ENCODE data around the gene POLDIP2. TPM values are rescaled to one million over a fixed set of nuclear protein-coding genes. Genes with fewer than 3 reads are reported as not detected.

Gene POLDIP2
- total and polyA plus RNA-seq, 9 of the 15 experiments (the other 6 are each of a cell fraction or from before 2014, with no cell fraction given), result 22.0 to 137 (median 104) TPM

- no peaks in the 10 kb centered on the region for H3K36me3 ChIP-seq (ENCODE audit: control insufficient read depth, insufficient read depth, low read length)
- in situ Hi-C loops (cut with MboI) (no loop called here), intact Hi-C loops (cut with micrococcal nuclease) (no loop called here)
- no peak overlapping the region for H3K27ac ChIP-seq (ENCODE audit: extremely low read depth, low read depth, low read length)
- H3K9me1 ChIP-seq (ENCODE audit: control insufficient read depth, insufficient read depth, low read length), result no peaks in the 10 kb centered on the region
- FAIRE-seq, result no peak
- no peaks in the 10 kb centered on the region for H3K9me3 ChIP-seq (replicated peaks; ENCODE audit: control insufficient read depth, insufficient read depth, low read depth, low read length)
- H3K27me3 ChIP-seq (ENCODE audit: control insufficient read depth in 2 of 2, insufficient read depth in 2 of 2, low read length in 2 of 2), result peaks cover 0 to 12% of the 10 kb centered on the region in 2 experiments; a peak in 2 of 5 replicates
- no peak overlapping the region for H3K4me2 ChIP-seq (ENCODE audit: insufficient read depth, low read length)
- no peak overlapping the region for H3K4me3 ChIP-seq
- H3K9ac ChIP-seq (ENCODE audit: insufficient read depth in 1 of 2, low read depth in 2 of 2, low read length in 2 of 2), result no peak overlapping the region
- peak in 1 of 4 experiments; percentile 38 for DNase-seq (ENCODE audit: extremely low read depth in 1 of 4, low spot score in 3 of 4)
- 0 out of 2 replicates have a peak, but pooled peaks have one; percentile 27 for TF ChIP-seq L3MBTL2 (IDR thresholded peaks at IDR 0.05)
- peak in 1 of 3 experiments; percentile 18 for TF ChIP-seq YY1 (IDR thresholded peaks at IDR 0.05; ENCODE audit: borderline replicate concordance in 1 of 3, control insufficient read depth in 1 of 3, extremely low read depth in 1 of 3, insufficient read depth in 3 of 3, insufficient read length in 1 of 3, insufficient replicate concordance in 2 of 3, low read depth in 1 of 3, low read length in 2 of 3)
- TF ChIP-seq MYC (IDR thresholded peaks at IDR 0.05; ENCODE audit: low read depth, low read length), result 0 out of 2 replicates have a peak, but pooled peaks have one; percentile 35
- no peak for TF ChIP-seq MYC (CRISPR knock-in tag; IDR thresholded peaks at IDR 0.05; ENCODE audit: borderline replicate concordance, low read depth)
- no peak for TF ChIP-seq MAFK (IDR thresholded peaks at IDR 0.05; ENCODE audit: low read length)
- TF ChIP-seq, protein P1, sequence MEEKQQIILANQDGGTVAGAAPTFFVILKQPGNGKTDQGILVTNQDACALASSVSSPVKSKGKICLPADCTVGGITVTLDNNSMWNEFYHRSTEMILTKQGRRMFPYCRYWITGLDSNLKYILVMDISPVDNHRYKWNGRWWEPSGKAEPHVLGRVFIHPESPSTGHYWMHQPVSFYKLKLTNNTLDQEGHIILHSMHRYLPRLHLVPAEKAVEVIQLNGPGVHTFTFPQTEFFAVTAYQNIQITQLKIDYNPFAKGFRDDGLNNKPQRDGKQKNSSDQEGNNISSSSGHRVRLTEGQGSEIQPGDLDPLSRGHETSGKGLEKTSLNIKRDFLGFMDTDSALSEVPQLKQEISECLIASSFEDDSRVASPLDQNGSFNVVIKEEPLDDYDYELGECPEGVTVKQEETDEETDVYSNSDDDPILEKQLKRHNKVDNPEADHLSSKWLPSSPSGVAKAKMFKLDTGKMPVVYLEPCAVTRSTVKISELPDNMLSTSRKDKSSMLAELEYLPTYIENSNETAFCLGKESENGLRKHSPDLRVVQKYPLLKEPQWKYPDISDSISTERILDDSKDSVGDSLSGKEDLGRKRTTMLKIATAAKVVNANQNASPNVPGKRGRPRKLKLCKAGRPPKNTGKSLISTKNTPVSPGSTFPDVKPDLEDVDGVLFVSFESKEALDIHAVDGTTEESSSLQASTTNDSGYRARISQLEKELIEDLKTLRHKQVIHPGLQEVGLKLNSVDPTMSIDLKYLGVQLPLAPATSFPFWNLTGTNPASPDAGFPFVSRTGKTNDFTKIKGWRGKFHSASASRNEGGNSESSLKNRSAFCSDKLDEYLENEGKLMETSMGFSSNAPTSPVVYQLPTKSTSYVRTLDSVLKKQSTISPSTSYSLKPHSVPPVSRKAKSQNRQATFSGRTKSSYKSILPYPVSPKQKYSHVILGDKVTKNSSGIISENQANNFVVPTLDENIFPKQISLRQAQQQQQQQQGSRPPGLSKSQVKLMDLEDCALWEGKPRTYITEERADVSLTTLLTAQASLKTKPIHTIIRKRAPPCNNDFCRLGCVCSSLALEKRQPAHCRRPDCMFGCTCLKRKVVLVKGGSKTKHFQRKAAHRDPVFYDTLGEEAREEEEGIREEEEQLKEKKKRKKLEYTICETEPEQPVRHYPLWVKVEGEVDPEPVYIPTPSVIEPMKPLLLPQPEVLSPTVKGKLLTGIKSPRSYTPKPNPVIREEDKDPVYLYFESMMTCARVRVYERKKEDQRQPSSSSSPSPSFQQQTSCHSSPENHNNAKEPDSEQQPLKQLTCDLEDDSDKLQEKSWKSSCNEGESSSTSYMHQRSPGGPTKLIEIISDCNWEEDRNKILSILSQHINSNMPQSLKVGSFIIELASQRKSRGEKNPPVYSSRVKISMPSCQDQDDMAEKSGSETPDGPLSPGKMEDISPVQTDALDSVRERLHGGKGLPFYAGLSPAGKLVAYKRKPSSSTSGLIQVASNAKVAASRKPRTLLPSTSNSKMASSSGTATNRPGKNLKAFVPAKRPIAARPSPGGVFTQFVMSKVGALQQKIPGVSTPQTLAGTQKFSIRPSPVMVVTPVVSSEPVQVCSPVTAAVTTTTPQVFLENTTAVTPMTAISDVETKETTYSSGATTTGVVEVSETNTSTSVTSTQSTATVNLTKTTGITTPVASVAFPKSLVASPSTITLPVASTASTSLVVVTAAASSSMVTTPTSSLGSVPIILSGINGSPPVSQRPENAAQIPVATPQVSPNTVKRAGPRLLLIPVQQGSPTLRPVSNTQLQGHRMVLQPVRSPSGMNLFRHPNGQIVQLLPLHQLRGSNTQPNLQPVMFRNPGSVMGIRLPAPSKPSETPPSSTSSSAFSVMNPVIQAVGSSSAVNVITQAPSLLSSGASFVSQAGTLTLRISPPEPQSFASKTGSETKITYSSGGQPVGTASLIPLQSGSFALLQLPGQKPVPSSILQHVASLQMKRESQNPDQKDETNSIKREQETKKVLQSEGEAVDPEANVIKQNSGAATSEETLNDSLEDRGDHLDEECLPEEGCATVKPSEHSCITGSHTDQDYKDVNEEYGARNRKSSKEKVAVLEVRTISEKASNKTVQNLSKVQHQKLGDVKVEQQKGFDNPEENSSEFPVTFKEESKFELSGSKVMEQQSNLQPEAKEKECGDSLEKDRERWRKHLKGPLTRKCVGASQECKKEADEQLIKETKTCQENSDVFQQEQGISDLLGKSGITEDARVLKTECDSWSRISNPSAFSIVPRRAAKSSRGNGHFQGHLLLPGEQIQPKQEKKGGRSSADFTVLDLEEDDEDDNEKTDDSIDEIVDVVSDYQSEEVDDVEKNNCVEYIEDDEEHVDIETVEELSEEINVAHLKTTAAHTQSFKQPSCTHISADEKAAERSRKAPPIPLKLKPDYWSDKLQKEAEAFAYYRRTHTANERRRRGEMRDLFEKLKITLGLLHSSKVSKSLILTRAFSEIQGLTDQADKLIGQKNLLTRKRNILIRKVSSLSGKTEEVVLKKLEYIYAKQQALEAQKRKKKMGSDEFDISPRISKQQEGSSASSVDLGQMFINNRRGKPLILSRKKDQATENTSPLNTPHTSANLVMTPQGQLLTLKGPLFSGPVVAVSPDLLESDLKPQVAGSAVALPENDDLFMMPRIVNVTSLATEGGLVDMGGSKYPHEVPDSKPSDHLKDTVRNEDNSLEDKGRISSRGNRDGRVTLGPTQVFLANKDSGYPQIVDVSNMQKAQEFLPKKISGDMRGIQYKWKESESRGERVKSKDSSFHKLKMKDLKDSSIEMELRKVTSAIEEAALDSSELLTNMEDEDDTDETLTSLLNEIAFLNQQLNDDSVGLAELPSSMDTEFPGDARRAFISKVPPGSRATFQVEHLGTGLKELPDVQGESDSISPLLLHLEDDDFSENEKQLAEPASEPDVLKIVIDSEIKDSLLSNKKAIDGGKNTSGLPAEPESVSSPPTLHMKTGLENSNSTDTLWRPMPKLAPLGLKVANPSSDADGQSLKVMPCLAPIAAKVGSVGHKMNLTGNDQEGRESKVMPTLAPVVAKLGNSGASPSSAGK (IDR thresholded peaks at IDR 0.05), result 0 out of 2 replicates have a peak, but pooled peaks have one; percentile 17
- CTCF ChIA-PET (ENCODE audit: low intra/inter-chr PET ratio), result no interaction called here
- 0 out of 2 replicates have a peak, but pooled peaks cover 4% of the 10 kb centered on the region for H4K20me1 ChIP-seq (replicated peaks; ENCODE audit: control insufficient read depth, insufficient read depth, low read length)
- H3K4me1 ChIP-seq (replicated peaks in 1 of 2; ENCODE audit: control insufficient read depth in 2 of 2, insufficient read depth in 2 of 2, low read length in 2 of 2), result peaks cover 9 to 10% of the 10 kb centered on the region in 2 experiments; a peak in 3 of 5 replicates
- no peaks in the 10 kb centered on the region for H3K79me2 ChIP-seq (ENCODE audit: control insufficient read depth, insufficient read depth, low read length)
- peak; percentile 61; the same call in 2 of the 3 replicates for ATAC-seq
- 39% methylated on average over 2 of the region's 2 CpGs for WGBS (ENCODE audit: insufficient coverage, low coverage, missing lambda C conversion rate)
- peak overlapping the region; percentile 25 for H2AFZ ChIP-seq (ENCODE audit: low read depth, low read length)
- BruUV-seq (replicated peaks), result no TSS peak
- POLR2A ChIA-PET, result interaction anchor here (1.2 to 1.4 kb wide), 2 partner anchors 13 to 14 kb away, joined by 3 to 6 read pairs; no protein-coding TSS in a partner anchor
These were observed 34.1 kb upstream of the POLDIP2 start for GRCh38 chr17:28391401-28391800.

Measured in K562 (cell line).